Pancreas (tissue), 10 donors: ENCODE data around the gene CMTM8. TPM values are rescaled to one million over a fixed set of nuclear protein-coding genes. Genes with fewer than 3 reads are reported as not detected.

ENCODE experiments used
- ATAC-seq, 4 donors: fragments of 200-7000 bp; cut with Tn5 transposase; one replicate each; pipeline versions ENCODE4 v1.8.0 to v1.9.1; 2020; ENCODE audit warnings: mild to moderate bottlenecking in 4 of 4, moderate library complexity in 4 of 4
- DNase-seq, 6 donors: peaks; one replicate each; pipeline ENCODE4 v3.0.0-alpha.2; 2020
- FAIRE-seq: peaks from 2 replicates; lab custom pipeline; 2012; peaks lifted over from hg19 to GRCh38; lab: Jason Lieb, UNC
- H3K27ac ChIP-seq, 4 donors: fragments of 200-600 bp; sonication (generic); 1 replicate in 3 of 4; 2 replicates in 1 of 4; pipeline versions ENCODE4 v1.5.0 to v1.8.0; 2020
- H3K27me3 ChIP-seq, 4 donors: fragments of 200-600 bp; one replicate each; pipeline ENCODE4 v1.8.0; 2021
- H3K36me3 ChIP-seq, 3 donors: fragments of 200-600 bp; sonication (generic) in 1 of 3; one replicate each; pipeline versions ENCODE4 v1.5.0 to v1.8.0; 2020 to 2021
- H3K4me1 ChIP-seq, 3 donors: fragments of 200-600 bp; one replicate each; pipeline ENCODE4 v1.8.0; 2021
- H3K4me3 ChIP-seq, 4 donors: fragments of 200-600 bp; sonication (generic) in 2 of 4; one replicate each; pipeline versions ENCODE4 v1.5.0 to v1.8.0; 2020 to 2021
- H3K9me3 ChIP-seq, 4 donors: fragments of 200-600 bp; one replicate each; pipeline ENCODE4 v1.8.0; 2021
- CTCF ChIP-seq, 4 donors: fragments of 200-600 bp; sonication (generic) in 3 of 4; IDR thresholded peaks; one replicate each; pipeline versions ENCODE4 v1.5.0 to v1.8.0; 2021; ENCODE audit warnings: antibody characterized with exemption in 4 of 4
- WGBS, 2 donors: extraction: QIAGEN DNeasy Blood & Tissue Kit; methylation state at CpG; one replicate each; pipeline ENCODE4 v1.1.7; 2013; 5-methylcytosine and 5-hydroxymethylcytosine counted together
- intact Hi-C, 3 donors: fragments of 100-400 bp; cut with DNase I; formaldehyde crosslinking; loops; one replicate each; pipeline versions ENCODE4 v1.11.1 to v1.14.2; 2022
- polyA plus RNA-seq, 2 donors: library from polyadenylated mRNA; stranded (reverse); fragments of 200-250 nt; gene quantifications; one replicate each; pipeline ENCODE4 v1.2.3, GENCODE V29; 2013
- total RNA-seq, 6 donors: library from RNA; stranded (reverse); fragmentation: NEBNext Ultra II Directional in 4 of 6; extraction: Animal tissue kit (Norgen Biotek cat#: 25700) in 4 of 6; gene quantifications; one replicate each; pipeline versions ENCODE4 v1.2.1 to v1.2.4, GENCODE V29; 2021 to 2023
- donor health status: healthy with polysubstance abuse.
- donor health status: DM: no; HTN: no; CAD: no; lungs with moderate emphysema.
- donor health status: DM: no; HTN: no; CAD: no.
- donor health status: control.
- donor health status: control.
- donor health status: Bipolar disorder and iron deficiency.
- donor health status: DM: yes; HTN: yes; CAD: no.
- donor health status: DM: no; HTN: no; CAD: no.
- donor health status: DM: no; HTN: no; CAD: no.
- donor health status: DM: yes; HTN: yes; CAD: no.

CMTM8 gene
- total and polyA plus RNA-seq, 8 donors = 11.0 to 23.7 (median 16.7) TPM

- TF ChIP-seq CTCF (IDR thresholded peaks at IDR 0.05) = no peak
- Histone ChIP-seq H3K36me3 (no peaks in the 10 kb centered on the region), H3K4me1 (peaks cover 0 to 24% (median 3%) of the 10 kb centered on the region in 3 donors), H3K27ac (no peak overlapping the region), H3K27me3 (no peaks in the 10 kb centered on the region), H3K9me3 (no peaks in the 10 kb centered on the region), H3K4me3 (no peak overlapping the region)
- 76 to 81% methylated on average over 3 of the region's 3 CpGs for WGBS, 2 donors
- DNase-seq (peak in 3 of 6 donors; percentile 35 to 63 (median 51)), ATAC-seq (peak; percentile 37 to 78 (median 53)), FAIRE-seq (no peak)
- intact Hi-C loops = no loop called here
Observed at GRCh38 chr3:32315441-32315840, 77.0 kb downstream of the CMTM8 start.

GRCh38 chr3:32316319-32316718 is 77.8 kb downstream of the CMTM8 start:
- Histone ChIP-seq H3K27ac (no peak overlapping the region), H3K36me3 (no peaks in the 10 kb centered on the region), H3K4me1 (peaks cover 0 to 16% (median 3%) of the 10 kb centered on the region in 3 donors), H3K4me3 (no peak overlapping the region), H3K27me3 (no peaks in the 10 kb centered on the region), H3K9me3 (no peaks in the 10 kb centered on the region)
- DNase-seq (no peak), FAIRE-seq (no peak), ATAC-seq (no peak)
- no peak for TF ChIP-seq CTCF (IDR thresholded peaks at IDR 0.05)
- 53 to 57% methylated on average over 2 of the region's 2 CpGs for WGBS, 2 donors
- intact Hi-C loops = no loop called here

- Histone ChIP-seq H3K27me3 (no peaks in the 10 kb centered on the region), H3K4me1 (peaks cover 0 to 16% (median 3%) of the 10 kb centered on the region in 3 donors), H3K27ac (no peak overlapping the region), H3K36me3 (no peaks in the 10 kb centered on the region), H3K9me3 (no peaks in the 10 kb centered on the region), H3K4me3 (no peak overlapping the region)
- intact Hi-C loops = no loop called here
- no peak for TF ChIP-seq CTCF (IDR thresholded peaks at IDR 0.05)
- WGBS, 2 donors = 37 to 47% methylated on average over 2 of the region's 2 CpGs
- FAIRE-seq (no peak), DNase-seq (no peak), ATAC-seq (no peak)
Observed at GRCh38 chr3:32316976-32317375, 78.5 kb downstream of the CMTM8 start.

- TF ChIP-seq CTCF (IDR thresholded peaks at IDR 0.05) = no peak
- intact Hi-C loops = no loop called here
- ATAC-seq (no peak), DNase-seq (no peak), FAIRE-seq (no peak)
- Histone ChIP-seq H3K4me3 (no peak overlapping the region), H3K9me3 (no peaks in the 10 kb centered on the region), H3K36me3 (no peaks in the 10 kb centered on the region), H3K27ac (no peak overlapping the region), H3K4me1 (peaks cover 0 to 11% (median 3%) of the 10 kb centered on the region in 3 donors), H3K27me3 (no peaks in the 10 kb centered on the region)
- WGBS, 2 donors = 91 to 94% methylated on average over 2 of the region's 2 CpGs
Observed at GRCh38 chr3:32319607-32320006, 81.1 kb downstream of the CMTM8 start.

- 75 to 78% methylated on average over 6 of the region's 6 CpGs for WGBS, 2 donors
Observed at GRCh38 chr3:32320080-32320479, 81.6 kb downstream of the CMTM8 start.

More at GRCh38 chr3:32320080-32320479, 81.6 kb downstream of the CMTM8 start:
- FAIRE-seq (no peak), ATAC-seq (no peak), DNase-seq (no peak)
- Histone ChIP-seq H3K9me3 (no peaks in the 10 kb centered on the region), H3K4me3 (no peak overlapping the region), H3K36me3 (no peaks in the 10 kb centered on the region), H3K4me1 (peaks cover 0 to 11% (median 3%) of the 10 kb centered on the region in 3 donors), H3K27ac (no peak overlapping the region), H3K27me3 (no peaks in the 10 kb centered on the region)
- intact Hi-C loops = no loop called here
- TF ChIP-seq CTCF (IDR thresholded peaks at IDR 0.05) = no peak
